ENCODE data around the gene DCLK1. TPM values are rescaled to one million over a fixed set of nuclear protein-coding genes. Genes with fewer than 3 reads are reported as not detected.

DCLK1 gene
- total RNA-seq, 4 donors from 2014 or later = 4.4 to 102 (median 13.3) TPM

DNA sequence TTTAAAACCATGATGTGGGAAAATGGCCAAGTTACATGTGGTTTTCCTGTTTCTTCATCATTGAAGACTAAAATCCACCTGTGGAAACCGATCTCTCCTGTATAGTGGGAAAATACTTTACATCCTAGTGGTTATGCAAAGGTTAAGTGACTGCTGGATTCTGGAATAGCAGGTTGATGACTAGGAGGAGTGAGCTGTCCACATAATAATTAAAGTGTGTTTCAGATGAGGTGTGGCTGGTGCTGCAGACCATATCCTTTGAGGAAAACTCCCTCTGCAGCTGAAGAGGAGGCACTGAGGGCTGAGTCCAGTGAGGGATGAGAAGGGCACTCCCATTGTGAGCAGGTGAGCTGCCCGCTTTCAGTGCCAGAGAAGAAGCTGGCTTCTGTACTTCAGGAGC, 43.2 kb downstream of the DCLK1 start:
- H3K36me3 ChIP-seq = no peaks in the 10 kb centered on the region
- no peak overlapping the region for H3K4me3 ChIP-seq
- no peak for DNase-seq
- no peaks in the 10 kb centered on the region for H3K27me3 ChIP-seq
- H3K9me3 ChIP-seq = no peaks in the 10 kb centered on the region
- H3K4me1 ChIP-seq = no peaks in the 10 kb centered on the region
- peak overlapping the region in 1 of 2 donors; percentile 48 for H3K27ac ChIP-seq
- TF ChIP-seq, protein P1, sequence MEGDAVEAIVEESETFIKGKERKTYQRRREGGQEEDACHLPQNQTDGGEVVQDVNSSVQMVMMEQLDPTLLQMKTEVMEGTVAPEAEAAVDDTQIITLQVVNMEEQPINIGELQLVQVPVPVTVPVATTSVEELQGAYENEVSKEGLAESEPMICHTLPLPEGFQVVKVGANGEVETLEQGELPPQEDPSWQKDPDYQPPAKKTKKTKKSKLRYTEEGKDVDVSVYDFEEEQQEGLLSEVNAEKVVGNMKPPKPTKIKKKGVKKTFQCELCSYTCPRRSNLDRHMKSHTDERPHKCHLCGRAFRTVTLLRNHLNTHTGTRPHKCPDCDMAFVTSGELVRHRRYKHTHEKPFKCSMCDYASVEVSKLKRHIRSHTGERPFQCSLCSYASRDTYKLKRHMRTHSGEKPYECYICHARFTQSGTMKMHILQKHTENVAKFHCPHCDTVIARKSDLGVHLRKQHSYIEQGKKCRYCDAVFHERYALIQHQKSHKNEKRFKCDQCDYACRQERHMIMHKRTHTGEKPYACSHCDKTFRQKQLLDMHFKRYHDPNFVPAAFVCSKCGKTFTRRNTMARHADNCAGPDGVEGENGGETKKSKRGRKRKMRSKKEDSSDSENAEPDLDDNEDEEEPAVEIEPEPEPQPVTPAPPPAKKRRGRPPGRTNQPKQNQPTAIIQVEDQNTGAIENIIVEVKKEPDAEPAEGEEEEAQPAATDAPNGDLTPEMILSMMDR (IDR thresholded peaks at IDR 0.05) = no peak
- TF ChIP-seq POLR2A (IDR thresholded peaks at IDR 0.05) = no peak
- intact Hi-C loops (cut with DNase I; ENCODE audit: low total_unique reads) = no loop called here

DNA sequence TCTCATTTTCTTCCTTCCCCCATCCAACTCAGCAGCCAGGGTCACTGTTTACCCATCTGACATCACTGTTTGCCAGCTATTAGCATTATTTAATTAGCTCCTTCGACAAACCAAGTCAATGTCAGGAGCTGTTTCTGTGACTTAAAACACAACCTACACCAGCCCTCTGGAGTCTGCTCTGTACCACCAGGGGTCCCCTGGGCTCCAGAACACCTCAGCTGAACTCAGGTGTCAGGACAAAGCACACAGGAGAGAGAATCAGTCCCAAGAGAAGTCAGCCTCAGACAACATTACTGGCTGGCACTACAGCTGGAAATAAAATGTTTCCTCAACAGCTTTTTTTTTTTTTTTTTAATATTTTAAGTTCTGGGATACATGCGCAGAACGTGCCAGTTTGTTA, 45.1 kb downstream of the DCLK1 start:
- H3K27ac ChIP-seq = no peak overlapping the region
- H3K4me1 ChIP-seq = no peaks in the 10 kb centered on the region
- H3K27me3 ChIP-seq = no peaks in the 10 kb centered on the region
- no peak for DNase-seq
- no peaks in the 10 kb centered on the region for H3K36me3 ChIP-seq
- intact Hi-C loops (cut with DNase I; ENCODE audit: low total_unique reads) = no loop called here
- H3K9me3 ChIP-seq = no peaks in the 10 kb centered on the region
- TF ChIP-seq POLR2A (IDR thresholded peaks at IDR 0.05) = no peak
- H3K4me3 ChIP-seq = no peak overlapping the region

DNA sequence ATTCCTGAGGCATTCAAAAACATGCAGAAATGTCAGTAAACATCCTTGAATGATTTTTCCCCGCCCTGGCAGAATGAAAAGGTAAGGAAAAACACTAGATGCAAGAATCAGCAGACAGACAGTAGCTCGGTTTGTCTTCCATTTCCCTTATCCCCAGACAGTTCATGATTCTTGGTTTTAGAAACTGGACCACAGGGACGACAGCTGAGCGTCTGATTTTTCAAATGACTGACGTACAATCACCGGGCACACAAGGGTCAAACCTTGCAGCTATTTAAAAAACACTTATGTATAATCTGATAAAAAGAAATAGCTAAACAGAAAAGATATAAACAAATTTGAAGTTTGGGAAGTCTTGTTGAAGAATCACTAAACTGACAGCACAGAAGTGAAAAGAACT, 47.1 kb downstream of the DCLK1 start:
- H3K9me3 ChIP-seq = no peaks in the 10 kb centered on the region
- no peaks in the 10 kb centered on the region for H3K36me3 ChIP-seq
- H3K4me1 ChIP-seq = no peaks in the 10 kb centered on the region
- TF ChIP-seq POLR2A (IDR thresholded peaks at IDR 0.05) = no peak
- TF ChIP-seq, protein P1 (IDR thresholded peaks at IDR 0.05) = no peak
- no peak overlapping the region for H3K4me3 ChIP-seq
- DNase-seq = no peak
- no peaks in the 10 kb centered on the region for H3K27me3 ChIP-seq
- intact Hi-C loops (cut with DNase I; ENCODE audit: low total_unique reads) = no loop called here
- no peak overlapping the region for H3K27ac ChIP-seq

DNA sequence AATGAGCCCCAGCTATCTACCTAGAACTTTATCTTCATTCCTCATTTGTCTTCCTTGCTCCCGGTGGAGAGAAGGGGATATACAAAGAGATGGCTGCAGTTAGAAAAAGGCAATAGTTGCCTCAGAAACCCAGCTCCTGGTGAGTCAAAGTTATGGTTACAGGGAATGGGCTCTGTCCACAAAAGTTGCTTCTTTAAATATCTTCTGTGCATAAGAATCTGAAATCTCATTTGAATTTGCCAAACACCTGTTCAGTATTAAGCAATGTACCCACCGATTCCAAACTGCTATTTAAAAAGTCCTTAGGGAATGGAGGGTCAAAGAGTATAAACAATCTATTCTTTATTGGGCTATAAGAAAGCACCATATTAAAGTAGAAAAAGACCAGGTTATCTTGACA, 48.4 kb downstream of the DCLK1 start:
- no peaks in the 10 kb centered on the region for H3K9me3 ChIP-seq
- H3K4me1 ChIP-seq = no peaks in the 10 kb centered on the region
- no peak for DNase-seq
- TF ChIP-seq POLR2A (IDR thresholded peaks at IDR 0.05) = no peak
- TF ChIP-seq, protein P1 (IDR thresholded peaks at IDR 0.05) = no peak
- H3K27ac ChIP-seq = no peak overlapping the region
- no peaks in the 10 kb centered on the region for H3K36me3 ChIP-seq
- H3K27me3 ChIP-seq = no peaks in the 10 kb centered on the region
- intact Hi-C loops (cut with DNase I; ENCODE audit: low total_unique reads) = no loop called here
- no peak overlapping the region for H3K4me3 ChIP-seq

DNA sequence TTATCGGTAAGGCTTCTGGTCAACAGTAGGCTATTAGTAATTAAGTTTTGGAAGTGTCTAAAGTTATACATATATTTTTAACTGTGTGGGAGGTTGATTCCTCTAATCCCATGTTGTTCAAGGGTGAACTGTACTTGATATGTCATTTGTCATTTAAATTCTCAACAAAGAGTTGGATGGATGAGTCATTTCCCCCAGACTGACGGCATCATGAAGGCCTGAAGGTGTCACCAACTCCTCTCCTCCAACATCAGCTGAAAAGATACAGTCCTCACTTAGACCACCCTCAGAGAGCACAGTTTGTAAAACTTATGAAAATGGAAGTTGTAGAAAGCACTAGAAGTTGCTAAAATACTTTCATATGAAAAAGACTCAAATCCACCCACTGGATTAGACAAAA, 48.8 kb downstream of the DCLK1 start:
- no peak for DNase-seq
- no peaks in the 10 kb centered on the region for H3K27me3 ChIP-seq
- no peaks in the 10 kb centered on the region for H3K9me3 ChIP-seq
- no peak for TF ChIP-seq POLR2A (IDR thresholded peaks at IDR 0.05)
- TF ChIP-seq, protein P1 (IDR thresholded peaks at IDR 0.05) = no peak
- intact Hi-C loops (cut with DNase I; ENCODE audit: low total_unique reads) = no loop called here
- H3K36me3 ChIP-seq = no peaks in the 10 kb centered on the region
- H3K4me1 ChIP-seq = no peaks in the 10 kb centered on the region
- H3K27ac ChIP-seq = no peak overlapping the region
- no peak overlapping the region for H3K4me3 ChIP-seq

DNA sequence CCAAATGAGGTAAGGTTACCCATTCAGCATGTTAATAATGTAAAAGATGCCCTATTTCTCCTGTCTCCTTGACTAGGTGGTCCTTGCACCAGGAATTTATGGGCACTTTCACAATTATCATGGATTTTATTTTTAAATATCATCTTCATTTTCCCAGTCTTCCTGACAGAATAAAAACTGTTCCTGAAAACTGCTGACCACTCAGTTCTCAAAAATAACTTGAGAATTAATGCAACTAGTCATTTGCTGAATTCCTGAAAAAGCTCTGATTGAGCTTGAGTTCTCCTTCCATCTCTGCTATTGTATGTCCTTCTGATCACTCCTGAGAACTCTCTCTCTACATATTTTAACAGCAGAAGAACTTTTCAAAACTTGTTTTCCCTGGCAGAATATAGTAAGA, 55.0 kb downstream of the DCLK1 start:
- no peak overlapping the region for H3K27ac ChIP-seq
- no peaks in the 10 kb centered on the region for H3K4me1 ChIP-seq
- intact Hi-C loops (cut with DNase I; ENCODE audit: low total_unique reads) = no loop called here
- H3K9me3 ChIP-seq = no peaks in the 10 kb centered on the region
- H3K27me3 ChIP-seq = no peaks in the 10 kb centered on the region
- H3K36me3 ChIP-seq = no peaks in the 10 kb centered on the region
- DNase-seq = no peak
- TF ChIP-seq, protein P1 (IDR thresholded peaks at IDR 0.05) = no peak
- no peak for TF ChIP-seq POLR2A (IDR thresholded peaks at IDR 0.05)
- H3K4me3 ChIP-seq = no peak overlapping the region

Measured in uterus (tissue), 4 donors.